SIG-M5 treated with dmso at 0.1 percent for 504 hours (cell line): Measurements from ENCODE around the gene SMPD3.
"Not testable (repeated sequence)": the region's sequence is repeated elsewhere in the genome, so short reads cannot be mapped to it uniquely, and the experiment has no call there.

ENCODE experiments used
- DNase-seq: peaks from one replicate; lab custom pipeline; 2025; ENCODE audit not compliant: unreplicated experiment; lab: John Stamatoyannopoulos, UW

SMPD3 gene

GRCh38 chr16:68448360-68448970 is at the start of gene SMPD3:
SMPD3 (minus strand) TSS chr16:68448508; CDS start chr16:68372181, 76,327 bp downstream.
- DNase-seq = peak; percentile 97

- no peak for DNase-seq
Measured at GRCh38 chr16:68496689-68497088, 48.4 kb upstream of the SMPD3 start.

- not testable (repeated sequence) for DNase-seq
Measured at GRCh38 chr16:68494261-68494660, 46.0 kb upstream of the SMPD3 start.

- no peak for DNase-seq
Measured at GRCh38 chr16:68493412-68494070, 45.2 kb upstream of the SMPD3 start.

GRCh38 chr16:68492543-68493411 is 44.5 kb upstream of the SMPD3 start:
- no peak for DNase-seq

- DNase-seq = no peak
Measured at GRCh38 chr16:68492151-68492542, 43.8 kb upstream of the SMPD3 start.

- no peak for DNase-seq
Measured at GRCh38 chr16:68491576-68491950, 43.3 kb upstream of the SMPD3 start.

- DNase-seq = no peak
Measured at GRCh38 chr16:68490829-68491575, 42.7 kb upstream of the SMPD3 start.

GRCh38 chr16:68490358-68490757 is 42.0 kb upstream of the SMPD3 start:
- DNase-seq = no peak

GRCh38 chr16:68488554-68488953 is 40.2 kb upstream of the SMPD3 start:
- DNase-seq = no peak

- no peak for DNase-seq
Measured at GRCh38 chr16:68487669-68488068, 39.4 kb upstream of the SMPD3 start.

- no peak for DNase-seq
Measured at GRCh38 chr16:68487203-68487514, 38.9 kb upstream of the SMPD3 start.

GRCh38 chr16:68486502-68487202 is 38.3 kb upstream of the SMPD3 start:
- no peak for DNase-seq

- peak; percentile 31 for DNase-seq
Measured at GRCh38 chr16:68481636-68482035, 33.3 kb upstream of the SMPD3 start.

- no peak for DNase-seq
Measured at GRCh38 chr16:68480084-68480995, 32.0 kb upstream of the SMPD3 start.

GRCh38 chr16:68479271-68479670 is 31.0 kb upstream of the SMPD3 start:
- no peak for DNase-seq

- no peak for DNase-seq
Measured at GRCh38 chr16:68478526-68479250, 30.4 kb upstream of the SMPD3 start.

GRCh38 chr16:68475071-68475470 is 26.8 kb upstream of the SMPD3 start:
- DNase-seq = peak; percentile 18
